ENCODE results near the gene PAPPA. TPM values are rescaled to one million over a fixed set of nuclear protein-coding genes. Genes with fewer than 3 reads are reported as not detected.

PAPPA gene
- total and polyA plus RNA-seq, 8 donors, result 0.45 to 11.7 (median 1.9) TPM

- DNase-seq, result no peak
- Histone ChIP-seq H3K27me3 (no peaks in the 10 kb centered on the region), H3K36me3 (no peaks in the 10 kb centered on the region), H3K27ac (no peak overlapping the region), H3K9me3 (no peaks in the 10 kb centered on the region), H3K4me3 (no peak overlapping the region), H3K4me1 (no peaks in the 10 kb centered on the region)
- TF ChIP-seq CTCF (IDR thresholded peaks at IDR 0.05), result no peak
- TF ChIP-seq EP300 (IDR thresholded peaks at IDR 0.05), result no peak
- TF ChIP-seq POLR2A (IDR thresholded peaks at IDR 0.05), result no peak
- no peak for TF ChIP-seq POLR2AphosphoS5 (IDR thresholded peaks at IDR 0.05)
- intact Hi-C loops (cut with DNase I; ENCODE audit: low total_unique reads), result no loop called here
Measured at GRCh38 chr9:116116393-116116792, 37.2 kb upstream of the PAPPA start.

DNA sequence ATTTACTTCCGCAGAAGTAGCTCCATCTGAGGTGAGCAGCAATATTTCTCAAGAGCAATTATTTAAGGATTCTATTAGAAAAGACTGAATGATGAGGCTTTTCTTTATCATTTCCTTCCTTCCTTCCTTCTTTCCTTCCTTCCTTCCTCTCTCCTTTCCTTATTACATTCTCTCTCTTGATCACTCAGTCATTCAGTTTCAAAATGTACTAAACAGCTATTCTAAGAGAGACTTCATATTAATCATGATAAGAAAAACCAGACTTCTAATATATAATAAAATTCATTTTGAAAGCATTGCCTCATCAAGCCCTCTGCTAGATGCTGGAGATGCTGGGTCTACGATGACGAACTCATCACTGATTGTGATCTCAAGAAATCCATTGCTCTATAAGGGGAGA lies 30.4 kb upstream of the PAPPA start:
- no peak for DNase-seq
- TF ChIP-seq EP300 (IDR thresholded peaks at IDR 0.05), result no peak
- TF ChIP-seq POLR2A (IDR thresholded peaks at IDR 0.05), result no peak
- no peak for TF ChIP-seq CTCF (IDR thresholded peaks at IDR 0.05)
- no peak for TF ChIP-seq POLR2AphosphoS5 (IDR thresholded peaks at IDR 0.05)
- Histone ChIP-seq H3K4me1 (no peaks in the 10 kb centered on the region), H3K27me3 (no peaks in the 10 kb centered on the region), H3K36me3 (no peaks in the 10 kb centered on the region), H3K4me3 (no peak overlapping the region), H3K27ac (no peak overlapping the region), H3K9me3 (peaks cover 0 to 3% (median 0%) of the 10 kb centered on the region in 4 donors)
- 81 to 93% (median 86%) methylated on average over 3 of the region's 3 CpGs for WGBS, 5 donors
- intact Hi-C loops (cut with DNase I; ENCODE audit: low total_unique reads), result no loop called here

DNA sequence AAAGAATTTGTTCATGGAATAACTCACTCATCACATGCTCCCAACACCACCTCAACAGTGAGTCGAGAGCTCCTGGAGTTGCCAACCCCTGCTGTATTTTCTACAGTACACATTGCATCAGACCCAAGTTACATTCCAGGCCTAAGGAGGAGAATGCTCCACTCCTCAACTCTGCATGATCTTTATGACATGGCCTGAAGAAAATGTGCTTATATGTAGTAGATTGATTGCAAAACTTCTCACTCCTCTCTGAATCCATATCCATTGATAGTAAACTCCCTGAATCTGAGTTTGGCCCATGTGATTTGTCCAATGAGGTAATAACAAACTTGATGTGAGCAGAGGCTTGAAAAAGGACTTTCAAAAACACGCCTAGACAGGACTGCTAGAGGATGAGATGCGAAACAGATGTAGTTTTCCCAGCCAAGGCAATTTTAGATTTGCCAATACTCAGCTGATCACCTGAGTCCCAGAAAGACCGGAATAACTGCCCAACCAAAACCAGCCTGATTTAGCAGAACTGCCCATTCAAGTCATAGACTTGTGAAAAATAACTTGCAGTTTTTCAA lies 29.0 kb upstream of the PAPPA start:
- 78 to 86% (median 81%) methylated on average over 4 of the region's 4 CpGs for WGBS, 5 donors
- intact Hi-C loops (cut with DNase I; ENCODE audit: low total_unique reads), result no loop called here

DNA sequence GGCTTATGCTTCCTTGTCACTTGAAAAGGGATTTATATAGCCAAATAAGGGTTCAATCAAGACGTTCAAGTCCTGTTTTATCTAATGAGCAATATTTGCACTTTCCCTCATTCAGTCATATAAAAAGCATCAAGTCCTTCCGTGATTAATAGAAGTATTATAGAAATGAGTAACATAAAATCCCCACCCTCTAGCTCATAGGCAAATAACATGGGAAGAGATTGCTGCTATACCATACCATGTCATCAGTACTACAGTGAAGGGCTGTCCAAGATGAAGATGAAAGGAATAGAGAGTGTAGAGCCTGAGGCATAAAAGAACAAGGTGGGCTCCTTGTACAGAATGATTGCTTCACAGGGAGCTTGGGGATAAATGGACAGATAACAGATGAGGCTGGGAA lies 20.4 kb upstream of the PAPPA start:
- H3K27ac ChIP-seq, result no peak overlapping the region
- no peak for DNase-seq
- H3K36me3 ChIP-seq, result no peaks in the 10 kb centered on the region
- no peaks in the 10 kb centered on the region for H3K27me3 ChIP-seq
- no peaks in the 10 kb centered on the region for H3K4me1 ChIP-seq
- intact Hi-C loops (cut with DNase I; ENCODE audit: low total_unique reads), result no loop called here
- WGBS, 5 donors, result 24 to 38% (median 29%) methylated on average over 2 of the region's 2 CpGs
- TF ChIP-seq CTCF (IDR thresholded peaks at IDR 0.05) (no peak), POLR2AphosphoS5 (IDR thresholded peaks at IDR 0.05) (no peak), POLR2A (IDR thresholded peaks at IDR 0.05) (no peak), EP300 (IDR thresholded peaks at IDR 0.05) (no peak)
- H3K9me3 ChIP-seq, result peaks cover 0 to 7% (median 6%) of the 10 kb centered on the region in 4 donors
- no peak overlapping the region for H3K4me3 ChIP-seq

More for the DNA sequence above, 29.0 kb upstream of the PAPPA start:
- no peak for DNase-seq
- no peak for TF ChIP-seq EP300 (IDR thresholded peaks at IDR 0.05)
- TF ChIP-seq POLR2A (IDR thresholded peaks at IDR 0.05), result no peak
- TF ChIP-seq POLR2AphosphoS5 (IDR thresholded peaks at IDR 0.05), result no peak
- no peak for TF ChIP-seq CTCF (IDR thresholded peaks at IDR 0.05)
- Histone ChIP-seq H3K4me3 (no peak overlapping the region), H3K27ac (no peak overlapping the region), H3K27me3 (no peaks in the 10 kb centered on the region), H3K4me1 (no peaks in the 10 kb centered on the region), H3K9me3 (peaks cover 0 to 3% (median 0%) of the 10 kb centered on the region in 4 donors), H3K36me3 (no peaks in the 10 kb centered on the region)
